Stimulated activated CD8-positive, alpha-beta memory T cell treated with anti-CD3 and anti-CD28 coated beads, Interleukin-2, amount 100 ng/mL, for 1 hour (primary cell): ENCODE data around the gene ST8SIA4.

Experiments used
- DNase-seq, 2 donors: peaks; one replicate each; pipeline ENCODE4 v3.0.0-alpha.2; 2020; ENCODE audit warnings: low read depth in 2 of 2

ST8SIA4 gene

GRCh38 chr5:100832252-100833230 is 70.5 kb downstream of the ST8SIA4 start:
- no peak for DNase-seq

- DNase-seq: no peak
These were observed 74.2 kb downstream of the ST8SIA4 start for GRCh38 chr5:100828898-100829356.

- DNase-seq: no peak
These were observed 74.8 kb downstream of the ST8SIA4 start for GRCh38 chr5:100828071-100828897.

- DNase-seq: no peak
These were observed 75.6 kb downstream of the ST8SIA4 start for GRCh38 chr5:100827481-100827889.

- no peak for DNase-seq
These were observed 76.9 kb downstream of the ST8SIA4 start for GRCh38 chr5:100826133-100826532.

- no peak for DNase-seq
These were observed 78.4 kb downstream of the ST8SIA4 start for GRCh38 chr5:100824635-100825034.

GRCh38 chr5:100823812-100824211 is 79.3 kb downstream of the ST8SIA4 start:
- no peak for DNase-seq

GRCh38 chr5:100821751-100822150 is 81.3 kb downstream of the ST8SIA4 start:
- DNase-seq: no peak

- no peak for DNase-seq
These were observed 84.7 kb downstream of the ST8SIA4 start for GRCh38 chr5:100818340-100818739.

- DNase-seq: no peak
These were observed 99.7 kb downstream of the ST8SIA4 start for GRCh38 chr5:100803397-100803796.

GRCh38 chr5:100802208-100802607 is 100.9 kb downstream of the ST8SIA4 start:
- no peak for DNase-seq

GRCh38 chr5:100800562-100800961 is 102.5 kb downstream of the ST8SIA4 start:
- no peak for DNase-seq

GRCh38 chr5:100799166-100799565 is 103.9 kb downstream of the ST8SIA4 start:
- DNase-seq: no peak

GRCh38 chr5:100797861-100798260 is 105.2 kb downstream of the ST8SIA4 start:
- no peak for DNase-seq

- no peak for DNase-seq
These were observed 106.2 kb downstream of the ST8SIA4 start for GRCh38 chr5:100796851-100797250.

GRCh38 chr5:100794844-100795243 is 108.2 kb downstream of the ST8SIA4 start:
- DNase-seq: no peak

GRCh38 chr5:100794218-100794617 is 108.9 kb downstream of the ST8SIA4 start:
- DNase-seq: no peak

- DNase-seq: no peak
These were observed 110.3 kb downstream of the ST8SIA4 start for GRCh38 chr5:100792781-100793180.

GRCh38 chr5:100791391-100791790 is 111.7 kb downstream of the ST8SIA4 start:
- DNase-seq: no peak

- no peak for DNase-seq
These were observed 112.1 kb downstream of the ST8SIA4 start for GRCh38 chr5:100790951-100791350.

- DNase-seq: no peak
These were observed 112.9 kb downstream of the ST8SIA4 start for GRCh38 chr5:100790170-100790665.

GRCh38 chr5:100789694-100790093 is 113.4 kb downstream of the ST8SIA4 start:
- no peak for DNase-seq
